ENCODE data around the gene SLC7A6OS.

Gene SLC7A6OS

GRCh38 chr16:68344252-68344651, 33.5 kb upstream of the SLC7A6OS start:
- DNase-seq (ENCODE audit: low spot score) = no peak

- DNase-seq (ENCODE audit: low spot score) = no peak
These were observed 32.4 kb upstream of the SLC7A6OS start for GRCh38 chr16:68343137-68343536.

- no peak for DNase-seq (ENCODE audit: low spot score)
These were observed 31.9 kb upstream of the SLC7A6OS start for GRCh38 chr16:68342620-68343019.

GRCh38 chr16:68339214-68339613, 28.5 kb upstream of the SLC7A6OS start:
- no peak for DNase-seq (ENCODE audit: low spot score)

GRCh38 chr16:68338326-68339119, 27.8 kb upstream of the SLC7A6OS start:
- DNase-seq (ENCODE audit: low spot score) = no peak

GRCh38 chr16:68335175-68335574, 24.4 kb upstream of the SLC7A6OS start:
- no peak for DNase-seq (ENCODE audit: low spot score)

- no peak for DNase-seq (ENCODE audit: low spot score)
These were observed 21.8 kb upstream of the SLC7A6OS start for GRCh38 chr16:68332411-68333121.

- no peak for DNase-seq (ENCODE audit: low spot score)
These were observed 21.2 kb upstream of the SLC7A6OS start for GRCh38 chr16:68331879-68332410.

GRCh38 chr16:68328860-68329390, 18.2 kb upstream of the SLC7A6OS start:
- no peak for DNase-seq (ENCODE audit: low spot score)

- peak; percentile 83 for DNase-seq (ENCODE audit: low spot score)
These were observed 17.6 kb upstream of the SLC7A6OS start for GRCh38 chr16:68328151-68328859.

GRCh38 chr16:68324780-68325357, 14.1 kb upstream of the SLC7A6OS start:
- DNase-seq (ENCODE audit: low spot score) = no peak

- no peak for DNase-seq (ENCODE audit: low spot score)
These were observed 13.6 kb upstream of the SLC7A6OS start for GRCh38 chr16:68324336-68324735.

- no peak for DNase-seq (ENCODE audit: low spot score)
These were observed 8.6 kb upstream of the SLC7A6OS start for GRCh38 chr16:68319185-68319908.

GRCh38 chr16:68313116-68313515, 2.4 kb upstream of the SLC7A6OS start:
- DNase-seq (ENCODE audit: low spot score) = no peak

- DNase-seq (ENCODE audit: low spot score) = no peak
These were observed 341 bp downstream of the SLC7A6OS start for GRCh38 chr16:68310437-68310773.

- DNase-seq (ENCODE audit: low spot score) = no peak
These were observed 947 bp downstream of the SLC7A6OS start for GRCh38 chr16:68309799-68310198.

GRCh38 chr16:68306633-68307032, 4.1 kb downstream of the SLC7A6OS start:
- DNase-seq (ENCODE audit: low spot score) = no peak

GRCh38 chr16:68300734-68301459, 9.8 kb downstream of the SLC7A6OS start:
- no peak for DNase-seq (ENCODE audit: low spot score)

GRCh38 chr16:68299571-68300453, 10.9 kb downstream of the SLC7A6OS start:
- DNase-seq (ENCODE audit: low spot score) = no peak

Data from ecto neural progenitor cell (in vitro differentiated cells).